KMS-11 (cell line): ENCODE measurements around the gene ATP1A4.
"Not testable (repeated sequence)": the region's sequence is repeated elsewhere in the genome, so short reads cannot be mapped to it uniquely, and the experiment has no call there.

ENCODE experiments used
- H2AFZ ChIP-seq: fragments of 200-600 bp; sonication (generic); 2 replicates; pipeline ENCODE4 v1.6.1; 2016; ENCODE audit warnings: antibody characterized with exemption, mixed run types, low read depth
- H3K27ac ChIP-seq: fragments of 200-600 bp; sonication (generic); 2 replicates; pipeline ENCODE4 v1.6.1; 2016; ENCODE audit warnings: mild to moderate bottlenecking, mixed run types
- H3K27me3 ChIP-seq: fragments of 200-600 bp; sonication (generic); 2 replicates; pipeline ENCODE4 v1.6.1; 2017; ENCODE audit warnings: mild to moderate bottlenecking, low read depth, mixed run types, moderate library complexity; ENCODE audit not compliant: insufficient read depth
- H3K36me3 ChIP-seq: fragments of 200-600 bp; sonication (generic); 2 replicates; pipeline ENCODE4 v1.6.1; 2017; ENCODE audit warnings: mild to moderate bottlenecking, mixed run types; ENCODE audit not compliant: insufficient read depth
- H3K4me1 ChIP-seq: fragments of 200-600 bp; sonication (generic); 2 replicates; pipeline ENCODE4 v1.6.1; 2016; ENCODE audit warnings: mild to moderate bottlenecking, low read depth, mixed run types; ENCODE audit not compliant: poor library complexity, severe bottlenecking
- H3K4me2 ChIP-seq: fragments of 200-600 bp; sonication (generic); 2 replicates; pipeline ENCODE4 v1.7.0; 2016; ENCODE audit warnings: mild to moderate bottlenecking, mixed run types
- H3K4me3 ChIP-seq: fragments of 200-600 bp; sonication (generic); IDR thresholded peaks from 2 replicates; pipeline ENCODE4 v1.6.1; 2017; ENCODE audit warnings: low read depth, low read length, mixed read lengths; ENCODE audit not compliant: insufficient read depth
- H3K79me2 ChIP-seq: fragments of 200-600 bp; sonication (generic); 2 replicates; pipeline ENCODE4 v1.6.1; 2016; ENCODE audit warnings: low read depth, mixed run types; ENCODE audit not compliant: insufficient read depth
- H3K9ac ChIP-seq: fragments of 200-600 bp; sonication (generic); 2 replicates; pipeline ENCODE4 v1.6.1; 2016; ENCODE audit warnings: mild to moderate bottlenecking, mixed run types
- H4K20me1 ChIP-seq: fragments of 200-600 bp; sonication (generic); 2 replicates; pipeline ENCODE4 v1.6.1; 2016; ENCODE audit warnings: mild to moderate bottlenecking, mixed run types; ENCODE audit not compliant: insufficient read depth
- TF ChIP-seq, protein P1 (sequence below): fragments of 200-600 bp; sonication (generic); conservative IDR thresholded peaks from 2 replicates; pipeline ENCODE4 v1.6.1; 2017; ENCODE audit warnings: low read depth, mild to moderate bottlenecking, antibody characterized with exemption, low read length, moderate library complexity, mixed read lengths

The ATP1A4 gene

GRCh38 chr1:160105155-160105554 is 46.2 kb upstream of the ATP1A4 start:
- Histone ChIP-seq H4K20me1 (no peaks in the 10 kb centered on the region), H3K27ac (no peak overlapping the region), H3K36me3 (no peaks in the 10 kb centered on the region), H3K79me2 (no peaks in the 10 kb centered on the region), H2AFZ (no peak overlapping the region), H3K4me2 (no peak overlapping the region), H3K4me1 (peaks cover 16% of the 10 kb centered on the region), H3K9ac (no peak overlapping the region), H3K27me3 (no peaks in the 10 kb centered on the region), H3K4me3 (no peak overlapping the region)
- TF ChIP-seq, protein P1, sequence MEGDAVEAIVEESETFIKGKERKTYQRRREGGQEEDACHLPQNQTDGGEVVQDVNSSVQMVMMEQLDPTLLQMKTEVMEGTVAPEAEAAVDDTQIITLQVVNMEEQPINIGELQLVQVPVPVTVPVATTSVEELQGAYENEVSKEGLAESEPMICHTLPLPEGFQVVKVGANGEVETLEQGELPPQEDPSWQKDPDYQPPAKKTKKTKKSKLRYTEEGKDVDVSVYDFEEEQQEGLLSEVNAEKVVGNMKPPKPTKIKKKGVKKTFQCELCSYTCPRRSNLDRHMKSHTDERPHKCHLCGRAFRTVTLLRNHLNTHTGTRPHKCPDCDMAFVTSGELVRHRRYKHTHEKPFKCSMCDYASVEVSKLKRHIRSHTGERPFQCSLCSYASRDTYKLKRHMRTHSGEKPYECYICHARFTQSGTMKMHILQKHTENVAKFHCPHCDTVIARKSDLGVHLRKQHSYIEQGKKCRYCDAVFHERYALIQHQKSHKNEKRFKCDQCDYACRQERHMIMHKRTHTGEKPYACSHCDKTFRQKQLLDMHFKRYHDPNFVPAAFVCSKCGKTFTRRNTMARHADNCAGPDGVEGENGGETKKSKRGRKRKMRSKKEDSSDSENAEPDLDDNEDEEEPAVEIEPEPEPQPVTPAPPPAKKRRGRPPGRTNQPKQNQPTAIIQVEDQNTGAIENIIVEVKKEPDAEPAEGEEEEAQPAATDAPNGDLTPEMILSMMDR, result no peak

DNA sequence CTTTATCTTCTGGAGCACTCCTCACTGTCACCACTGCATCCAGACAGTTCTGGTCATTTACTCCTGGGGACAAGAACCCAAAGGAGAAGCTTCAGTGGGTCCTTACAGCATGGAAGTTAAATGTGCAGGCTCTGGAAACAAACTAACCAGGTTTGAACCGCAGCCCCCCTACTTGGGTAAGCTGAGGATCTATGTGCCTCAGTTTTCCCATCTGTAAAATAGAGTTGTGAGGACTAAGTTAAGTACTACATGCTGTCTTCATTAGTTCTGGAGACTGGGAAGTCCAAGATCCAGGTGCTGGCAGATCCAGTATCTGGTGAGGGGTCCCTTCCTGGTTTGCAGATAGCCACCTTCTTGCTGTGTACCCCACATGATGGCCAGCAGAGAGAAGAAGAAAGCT is 43.9 kb upstream of the ATP1A4 start:
- H2AFZ ChIP-seq, result no peak overlapping the region
- H3K79me2 ChIP-seq, result no peaks in the 10 kb centered on the region
- no peaks in the 10 kb centered on the region for H4K20me1 ChIP-seq
- TF ChIP-seq, protein P1, result no peak
- H3K4me3 ChIP-seq, result no peak overlapping the region
- H3K27me3 ChIP-seq, result no peaks in the 10 kb centered on the region
- no peaks in the 10 kb centered on the region for H3K36me3 ChIP-seq
- H3K9ac ChIP-seq, result no peak overlapping the region
- H3K4me1 ChIP-seq, result no peaks in the 10 kb centered on the region
- H3K27ac ChIP-seq, result no peak overlapping the region
- H3K4me2 ChIP-seq, result no peak overlapping the region

- H3K4me3 ChIP-seq, result no peak overlapping the region
- no peak overlapping the region for H3K9ac ChIP-seq
- no peaks in the 10 kb centered on the region for H3K36me3 ChIP-seq
- TF ChIP-seq, protein P1, result peak; percentile 97
- H3K79me2 ChIP-seq, result no peaks in the 10 kb centered on the region
- no peaks in the 10 kb centered on the region for H3K4me1 ChIP-seq
- peak overlapping the region; percentile 16 for H2AFZ ChIP-seq
- no peaks in the 10 kb centered on the region for H4K20me1 ChIP-seq
- H3K27me3 ChIP-seq, result no peaks in the 10 kb centered on the region
- H3K27ac ChIP-seq, result no peak overlapping the region
- no peak overlapping the region for H3K4me2 ChIP-seq
These were observed 42.3 kb upstream of the ATP1A4 start for GRCh38 chr1:160108888-160109662.

- Histone ChIP-seq H2AFZ (no peak overlapping the region), H4K20me1 (no peaks in the 10 kb centered on the region), H3K79me2 (no peaks in the 10 kb centered on the region), H3K4me1 (no peaks in the 10 kb centered on the region), H3K9ac (no peak overlapping the region), H3K27ac (no peak overlapping the region), H3K27me3 (no peaks in the 10 kb centered on the region), H3K4me2 (no peak overlapping the region), H3K4me3 (no peak overlapping the region), H3K36me3 (no peaks in the 10 kb centered on the region)
- TF ChIP-seq, protein P1, result no peak
These were observed 41.7 kb upstream of the ATP1A4 start for GRCh38 chr1:160109686-160110085.

DNA sequence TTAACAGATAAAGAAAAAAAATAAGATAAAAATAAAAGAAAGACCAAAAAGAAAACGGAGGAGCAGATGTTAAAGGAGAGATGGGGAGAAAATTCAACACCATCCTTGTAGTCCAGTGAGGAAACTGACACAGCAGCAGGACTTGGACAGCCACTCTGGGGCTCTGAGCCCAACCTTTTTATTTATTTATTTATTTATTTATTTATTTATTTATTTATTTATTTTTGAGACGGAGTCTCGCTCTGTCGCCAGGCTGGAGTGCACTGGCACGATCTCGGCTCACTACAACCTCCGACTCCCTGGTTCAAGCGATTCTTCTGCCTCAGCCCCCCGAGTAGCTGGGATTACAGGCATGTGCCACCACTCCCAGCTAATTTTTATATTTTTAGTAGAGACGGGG is 39.9 kb upstream of the ATP1A4 start:
- not testable (repeated sequence) for H3K4me1 ChIP-seq, H3K4me3 ChIP-seq, H3K27ac ChIP-seq, H3K36me3 ChIP-seq, H3K79me2 ChIP-seq, H3K27me3 ChIP-seq, H4K20me1 ChIP-seq, H2AFZ ChIP-seq, H3K9ac ChIP-seq, H3K4me2 ChIP-seq
